HCT116 (cell line): ENCODE measurements around the gene BICD2. TPM values are rescaled to one million over a fixed set of nuclear protein-coding genes. Genes with fewer than 3 reads are reported as not detected.

Experiments used
- ATAC-seq: fragments of 200-7000 bp; cut with Tn5 transposase; 2 replicates; pipeline ENCODE4 v1.9.1; 2020; ENCODE audit warnings: mild to moderate bottlenecking, moderate library complexity
- BruUV-seq: library from RNA; stranded (reverse); fragments of 400-500 nt; replicated peaks from 2 replicates; lab custom pipeline; 2021; lab: Mats Ljungman, UMichigan
- CTCF ChIA-PET: fragments of 300-600 bp; sonication (Branson Sonifier 250); formaldehyde crosslinking; loops from one replicate; lab custom pipeline; 2021; ENCODE audit warnings: antibody characterized with exemption; lab: Charles Lee
- POLR2A ChIA-PET: fragments of 300-600, 350-600 bp; sonication (Branson Sonifier 250); formaldehyde crosslinking; loops from one replicate; lab custom pipeline; 2021; ENCODE audit warnings: antibody characterized with exemption; lab: Charles Lee
- RAD21 ChIA-PET, 2 experiments: fragments of 300-600 bp; sonication (Branson Sonifier 250); formaldehyde crosslinking; loops; one replicate each; lab custom pipeline; 2023; ENCODE audit warnings: low total read pairs in 2 of 2; ENCODE audit not compliant: uncharacterized antibody in 2 of 2, unreplicated experiment in 2 of 2, low non-redundant PET in 1 of 2; lab: Charles Lee
- DNase-seq: peaks from one replicate; pipeline ENCODE4 v3.0.0-alpha.2; 2010; ENCODE audit warnings: low read depth, low spot score
- H2AFZ ChIP-seq: fragments of 200-600 bp; shearing (Covaris generic), sonication (generic); 2 replicates; pipeline ENCODE4 v1.6.1; 2017; ENCODE audit warnings: low read depth, mixed run types, mixed read lengths, antibody characterized with exemption, low read length; ENCODE audit not compliant: poor library complexity, severe bottlenecking
- H3K27ac ChIP-seq: 2 replicates; pipeline ENCODE4 v1.5.1; 2012; ENCODE audit warnings: low read depth, low read length
- H3K27me3 ChIP-seq: fragments of 200-600 bp; sonication (generic); 2 replicates; pipeline ENCODE4 v1.6.1; 2016; ENCODE audit warnings: mixed run types, low read length, mixed read lengths; ENCODE audit not compliant: insufficient read depth
- H3K36me3 ChIP-seq, 2 experiments: fragments of 200-500 bp in 1 of 2; fragments of 200-600 bp in 1 of 2; sonication (Bioruptor generic) in 1 of 2; sonication (generic) in 1 of 2; 2 replicates each; pipeline versions ENCODE4 v1.5.1 to v1.6.1; 2014 to 2016; ENCODE audit warnings: low read length in 2 of 2, inconsistent platforms in 1 of 2, mixed read lengths in 1 of 2, mixed run types in 1 of 2; ENCODE audit not compliant: insufficient read depth in 2 of 2, control insufficient read depth in 1 of 2
- H3K4me1 ChIP-seq, 2 experiments: fragments of 200-600 bp in 1 of 2; sonication (generic) in 1 of 2; 2 replicates each; pipeline versions ENCODE4 v1.5.1 to v1.6.1; 2012 to 2017; ENCODE audit warnings: low read length in 2 of 2, inconsistent platforms in 1 of 2, mild to moderate bottlenecking in 1 of 2, mixed read lengths in 1 of 2, mixed run types in 1 of 2, moderate library complexity in 1 of 2; ENCODE audit not compliant: insufficient read depth in 2 of 2, control insufficient read depth in 1 of 2
- H3K4me2 ChIP-seq: fragments of 200-600 bp; sonication (generic); 2 replicates; pipeline ENCODE4 v1.6.1; 2017; ENCODE audit warnings: mixed run types, low read length, mixed read lengths
- H3K4me3 ChIP-seq, 2 experiments: fragments of 200-600 bp in 1 of 2; sonication (generic) in 1 of 2; replicated peaks in 1 of 2; 2 replicates each; pipeline ENCODE4 v1.5.1; 2011 to 2016; ENCODE audit warnings: low read length in 2 of 2, control low read depth in 1 of 2, low read depth in 1 of 2, mild to moderate bottlenecking in 1 of 2, mixed read lengths in 1 of 2, mixed run types in 1 of 2
- H3K79me2 ChIP-seq: fragments of 200-600 bp; sonication (generic); 2 replicates; pipeline ENCODE4 v1.6.1; 2017; ENCODE audit warnings: mild to moderate bottlenecking, mixed run types, low read length, moderate library complexity, mixed read lengths; ENCODE audit not compliant: insufficient read depth
- H3K9ac ChIP-seq: fragments of 200-600 bp; sonication (generic); 2 replicates; pipeline ENCODE4 v1.6.1; 2016; ENCODE audit warnings: low read length, mixed read lengths
- H3K9me2 ChIP-seq: fragments of 200-600 bp; sonication (generic), shearing (Covaris generic); 2 replicates; pipeline ENCODE4 v1.6.1; 2017; ENCODE audit warnings: mixed run types, mild to moderate bottlenecking, moderate library complexity; ENCODE audit not compliant: insufficient read depth
- H3K9me3 ChIP-seq, 2 experiments: fragments of 200-500 bp in 1 of 2; fragments of 200-600 bp in 1 of 2; sonication (Bioruptor generic) in 1 of 2; sonication (generic) in 1 of 2; 2 replicates each; pipeline ENCODE4 v1.6.1; 2014 to 2017; ENCODE audit warnings: low read length in 2 of 2, mixed read lengths in 2 of 2, inconsistent platforms in 1 of 2, low read depth in 1 of 2, mild to moderate bottlenecking in 1 of 2, mixed run types in 1 of 2, moderate library complexity in 1 of 2; ENCODE audit not compliant: control insufficient read depth in 1 of 2, insufficient read depth in 1 of 2
- H4K20me1 ChIP-seq: fragments of 200-600 bp; sonication (generic), shearing (Covaris generic); 2 replicates; pipeline ENCODE4 v1.6.1; 2017; ENCODE audit warnings: mixed run types, mild to moderate bottlenecking, moderate library complexity; ENCODE audit not compliant: insufficient read depth
- ATF3 ChIP-seq: IDR thresholded peaks from 2 replicates; pipeline ENCODE4 v1.6.1; 2012
- CBX3 ChIP-seq: IDR thresholded peaks from 2 replicates; pipeline ENCODE4 v1.6.1; 2012; ENCODE audit warnings: low read depth
- CEBPB ChIP-seq: IDR thresholded peaks from 2 replicates; pipeline ENCODE4 v1.6.1; 2012; ENCODE audit warnings: low read depth
- EGR1 ChIP-seq: IDR thresholded peaks from 2 replicates; pipeline ENCODE4 v1.6.1; 2012; ENCODE audit warnings: low read depth
- ELF1 ChIP-seq: IDR thresholded peaks from 2 replicates; pipeline ENCODE4 v1.6.1; 2012; ENCODE audit warnings: low read depth, borderline replicate concordance
- EZH2phosphoT487 ChIP-seq: fragments of 200-600 bp; IDR thresholded peaks from 2 replicates; pipeline ENCODE4 v1.6.1; 2018; ENCODE audit warnings: antibody characterized with exemption, borderline replicate concordance
- JUND ChIP-seq: IDR thresholded peaks from 2 replicates; pipeline ENCODE4 v1.6.1; 2012
- MAX ChIP-seq: IDR thresholded peaks from 2 replicates; pipeline ENCODE4 v1.6.1; 2012
- POLR2AphosphoS5 ChIP-seq: IDR thresholded peaks from 2 replicates; pipeline ENCODE4 v1.6.1; 2011; ENCODE audit warnings: mild to moderate bottlenecking, low read depth, low read length, moderate library complexity
- REST ChIP-seq: IDR thresholded peaks from 2 replicates; pipeline ENCODE4 v1.6.1; 2012; ENCODE audit warnings: low read depth
- SIN3A ChIP-seq: IDR thresholded peaks from 2 replicates; pipeline ENCODE4 v1.6.1; 2012; ENCODE audit warnings: low read depth
- SP1 ChIP-seq: IDR thresholded peaks from 2 replicates; pipeline ENCODE4 v1.6.1; 2012; ENCODE audit warnings: low read depth
- TCF7L2 ChIP-seq: IDR thresholded peaks from 2 replicates; pipeline ENCODE4 v1.7.0; 2011; ENCODE audit warnings: borderline replicate concordance, inconsistent platforms; ENCODE audit not compliant: insufficient read depth, insufficient read length; ENCODE audit errors: extremely low read depth
- YY1 ChIP-seq: IDR thresholded peaks from 2 replicates; pipeline ENCODE4 v1.6.1; 2011; ENCODE audit warnings: low read length, low read depth, moderate library complexity, mild to moderate bottlenecking; ENCODE audit not compliant: insufficient replicate concordance; ENCODE audit errors: extremely low read depth
- ZNF274 ChIP-seq: fragments of 200-500 bp; sonication (Bioruptor generic); IDR thresholded peaks from 2 replicates; pipeline ENCODE4 v1.6.1; 2014; ENCODE audit warnings: mild to moderate bottlenecking, low read depth, low read length, inconsistent platforms
- intact Hi-C: fragments of 100-400 bp; cut with micrococcal nuclease; formaldehyde crosslinking; loops from 2 replicates; pipeline ENCODE4 v1.10.0; 2022
- total RNA-seq: library from RNA; stranded (reverse); gene quantifications from one replicate; pipeline ENCODE4 v1.2.1, GENCODE V29; 2021; ENCODE audit not compliant: unreplicated experiment

Gene BICD2
- total RNA-seq, 1 experiment from 2014 or later = 23.4 TPM

GRCh38 chr9:92763721-92764380 is 782 bp downstream of the BICD2 start:
- H3K4me3 ChIP-seq = peak overlapping the region; percentile 87 to 93
- H3K9me2 ChIP-seq = no peaks in the 10 kb centered on the region
- no peaks in the 10 kb centered on the region for H3K9me3 ChIP-seq
- peaks cover 3% of the 10 kb centered on the region; the same call in 1 of the 2 replicates for H4K20me1 ChIP-seq
- no peak for DNase-seq
- H3K27me3 ChIP-seq = no peaks in the 10 kb centered on the region
- RAD21 ChIA-PET = no interaction called here
- no peak for ATAC-seq
- H3K4me1 ChIP-seq = peaks cover 4 to 23% of the 10 kb centered on the region in 2 experiments; a peak in 3 of 4 replicates
- H3K4me2 ChIP-seq = peak overlapping the region; percentile 95
- CTCF ChIA-PET = no interaction called here
- no peak for TF ChIP-seq YY1
- TF ChIP-seq CEBPB = no peak
- TF ChIP-seq TCF7L2 = no peak
- TF ChIP-seq SP1 = no peak
- TF ChIP-seq EGR1 = no peak
- TF ChIP-seq ZNF274 = no peak
- no peak for TF ChIP-seq MAX
- TF ChIP-seq JUND = no peak
- no peak for TF ChIP-seq POLR2AphosphoS5
- no peak for TF ChIP-seq CBX3
- TF ChIP-seq ELF1 = no peak
- no peak for TF ChIP-seq EZH2phosphoT487
- no peak for TF ChIP-seq SIN3A
- no peak for TF ChIP-seq REST
- no peak for TF ChIP-seq ATF3
- peaks cover 56% of the 10 kb centered on the region for H3K79me2 ChIP-seq
- BruUV-seq = no TSS peak
- H2AFZ ChIP-seq = no peak overlapping the region
- POLR2A ChIA-PET = no interaction called here
- peak overlapping the region; percentile 82 for H3K9ac ChIP-seq
- H3K36me3 ChIP-seq = no peaks in the 10 kb centered on the region; a peak in 1 of 4 replicates
- peak overlapping the region; percentile 100 for H3K27ac ChIP-seq
- intact Hi-C loops = no loop called here
